Prostate gland (tissue), 2 donors: ENCODE data around the gene GPHB5.

ENCODE experiments used
- POLR2A ChIP-seq: fragments of 450-650 bp; IDR thresholded peaks from one replicate; pipeline ENCODE4 v1.6.1; 2016; ENCODE audit warnings: antibody characterized with exemption, mild to moderate bottlenecking
- TF ChIP-seq, protein P1 (sequence below), 4 experiments: fragments of 200-600 bp in 2 of 4; fragments of 450-650 bp in 2 of 4; sonication (generic) in 2 of 4; IDR thresholded peaks; 1 replicate in 3 of 4; 2 replicates in 1 of 4; pipeline ENCODE4 v1.5.1; 2016 to 2019; ENCODE audit warnings: antibody characterized with exemption in 4 of 4, mild to moderate bottlenecking in 2 of 4, moderate library complexity in 2 of 4

DNA sequence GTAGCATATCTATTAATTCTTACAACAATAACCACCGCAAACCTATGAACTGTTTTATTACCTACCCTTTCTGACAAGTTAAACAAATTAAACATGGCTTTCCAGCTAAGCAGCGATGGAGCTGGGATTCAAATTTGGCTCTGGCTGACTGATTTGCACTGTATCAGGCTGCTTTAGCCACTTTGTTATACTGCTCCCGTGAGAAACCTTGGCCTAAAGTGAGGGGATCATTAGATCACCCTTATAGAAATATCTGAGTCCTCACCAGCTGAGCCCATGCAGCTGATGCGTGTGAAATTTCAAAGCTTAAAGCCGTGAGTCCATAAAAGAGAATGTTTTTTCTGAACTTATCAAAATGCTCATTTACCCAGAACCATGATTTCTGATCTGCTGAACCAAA is 8.1 kb upstream of the GPHB5 start:
- TF ChIP-seq, protein P1, sequence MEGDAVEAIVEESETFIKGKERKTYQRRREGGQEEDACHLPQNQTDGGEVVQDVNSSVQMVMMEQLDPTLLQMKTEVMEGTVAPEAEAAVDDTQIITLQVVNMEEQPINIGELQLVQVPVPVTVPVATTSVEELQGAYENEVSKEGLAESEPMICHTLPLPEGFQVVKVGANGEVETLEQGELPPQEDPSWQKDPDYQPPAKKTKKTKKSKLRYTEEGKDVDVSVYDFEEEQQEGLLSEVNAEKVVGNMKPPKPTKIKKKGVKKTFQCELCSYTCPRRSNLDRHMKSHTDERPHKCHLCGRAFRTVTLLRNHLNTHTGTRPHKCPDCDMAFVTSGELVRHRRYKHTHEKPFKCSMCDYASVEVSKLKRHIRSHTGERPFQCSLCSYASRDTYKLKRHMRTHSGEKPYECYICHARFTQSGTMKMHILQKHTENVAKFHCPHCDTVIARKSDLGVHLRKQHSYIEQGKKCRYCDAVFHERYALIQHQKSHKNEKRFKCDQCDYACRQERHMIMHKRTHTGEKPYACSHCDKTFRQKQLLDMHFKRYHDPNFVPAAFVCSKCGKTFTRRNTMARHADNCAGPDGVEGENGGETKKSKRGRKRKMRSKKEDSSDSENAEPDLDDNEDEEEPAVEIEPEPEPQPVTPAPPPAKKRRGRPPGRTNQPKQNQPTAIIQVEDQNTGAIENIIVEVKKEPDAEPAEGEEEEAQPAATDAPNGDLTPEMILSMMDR (IDR thresholded peaks at IDR 0.05): no peak
- TF ChIP-seq POLR2A: no peak
